Hematopoietic multipotent progenitor cell treated with erythropoietin and hydrocortisone succinate and interleukin-3 and kit ligand, for 4 days (in vitro differentiated cells): ENCODE data around the gene GP5.

Source experiments
- DNase-seq: peaks from one replicate; pipeline ENCODE4 v3.0.0-alpha.2; 2015

GP5 gene

DNA sequence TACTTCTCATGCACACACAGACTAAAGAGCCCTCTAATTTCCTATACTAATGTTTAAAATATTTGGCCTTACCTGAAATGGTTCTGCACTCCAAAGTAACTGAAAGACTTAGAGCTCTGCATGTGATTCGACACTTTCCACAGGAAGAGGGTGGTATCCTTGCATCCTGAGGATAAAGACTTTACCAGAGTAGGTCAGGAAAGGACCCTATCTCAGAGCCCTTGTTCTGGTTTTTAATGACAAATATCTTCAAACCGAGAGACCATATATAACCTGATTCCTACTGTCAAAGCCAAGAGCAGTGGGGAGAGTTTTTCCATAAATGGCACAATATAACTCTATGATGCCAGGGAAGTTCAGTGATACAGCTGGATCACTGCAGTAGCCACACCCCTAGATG is at the start of gene GP5:
TSS of gene GP5 (minus strand) at position 101 of the 400 bp plus-strand sequence. CDS start 984 bp downstream, outside the sequence.
- peak; percentile 35 for DNase-seq

GRCh38 chr3:194447657-194448056 is 48.6 kb upstream of the GP5 start:
- DNase-seq, result no peak

GRCh38 chr3:194447161-194447560 is 48.1 kb upstream of the GP5 start:
- DNase-seq, result no peak

- no peak for DNase-seq
These were observed 47.7 kb upstream of the GP5 start for GRCh38 chr3:194446754-194447153.

GRCh38 chr3:194446172-194446571 is 47.1 kb upstream of the GP5 start:
- no peak for DNase-seq

DNA sequence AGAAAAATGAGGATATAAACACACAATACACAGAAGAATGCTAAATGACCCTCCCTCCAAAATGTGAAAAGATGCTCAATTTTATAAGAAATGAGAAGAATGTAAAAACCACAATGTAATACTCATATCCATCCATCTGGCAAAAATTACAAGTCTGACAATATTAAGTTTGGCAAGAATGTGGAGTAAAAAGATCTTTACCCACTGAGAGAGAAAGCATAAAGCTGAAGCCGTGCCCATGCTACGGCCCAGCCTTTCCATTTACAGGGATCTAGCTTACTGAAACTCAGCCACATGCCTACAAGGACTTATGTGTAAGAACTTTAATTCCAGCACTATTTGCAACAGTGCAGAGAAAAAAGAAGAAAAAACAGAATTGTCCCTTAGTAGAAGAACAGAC is 44.8 kb upstream of the GP5 start:
- no peak for DNase-seq

DNA sequence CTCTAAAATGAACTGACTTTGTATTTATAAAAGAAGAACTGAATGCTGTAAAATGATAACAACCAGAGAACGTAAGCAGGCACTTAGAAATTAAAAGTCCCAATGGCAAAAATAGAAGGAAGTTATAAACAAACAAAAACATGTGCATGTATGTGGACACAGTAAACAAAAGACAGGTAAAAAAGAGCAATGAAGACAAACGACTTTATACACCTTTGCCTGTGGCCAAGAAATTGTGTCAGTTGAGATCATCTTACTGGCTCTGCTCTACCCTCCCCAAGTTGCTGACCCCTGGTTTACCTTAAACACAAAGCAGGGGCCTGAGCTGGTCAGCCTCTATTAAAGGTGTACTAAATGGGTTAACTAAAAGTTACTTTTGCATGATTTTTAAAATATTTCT is 41.7 kb upstream of the GP5 start:
- no peak for DNase-seq

- DNase-seq, result no peak
These were observed 41.0 kb upstream of the GP5 start for GRCh38 chr3:194439881-194440550.

GRCh38 chr3:194434503-194434902 is 35.4 kb upstream of the GP5 start:
- no peak for DNase-seq

DNA sequence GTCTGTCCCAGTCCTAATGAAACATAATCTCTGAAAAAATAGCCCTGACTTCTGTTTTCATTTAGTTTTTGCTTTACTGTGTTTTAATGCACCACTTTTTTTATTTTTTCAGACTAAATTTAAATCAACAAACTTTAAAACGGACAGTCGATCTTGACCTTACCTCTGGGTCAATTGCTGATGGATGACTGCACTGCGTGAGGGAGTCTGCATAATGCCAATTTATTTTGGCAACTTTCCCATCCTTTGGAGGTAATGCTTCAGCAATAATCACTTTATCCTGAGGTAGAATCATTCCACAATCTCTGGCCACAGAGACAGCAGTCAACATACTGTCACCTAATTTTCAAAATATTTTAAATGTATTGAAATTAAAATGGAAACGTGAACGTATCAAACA is 32.5 kb upstream of the GP5 start:
- DNase-seq, result no peak

DNA sequence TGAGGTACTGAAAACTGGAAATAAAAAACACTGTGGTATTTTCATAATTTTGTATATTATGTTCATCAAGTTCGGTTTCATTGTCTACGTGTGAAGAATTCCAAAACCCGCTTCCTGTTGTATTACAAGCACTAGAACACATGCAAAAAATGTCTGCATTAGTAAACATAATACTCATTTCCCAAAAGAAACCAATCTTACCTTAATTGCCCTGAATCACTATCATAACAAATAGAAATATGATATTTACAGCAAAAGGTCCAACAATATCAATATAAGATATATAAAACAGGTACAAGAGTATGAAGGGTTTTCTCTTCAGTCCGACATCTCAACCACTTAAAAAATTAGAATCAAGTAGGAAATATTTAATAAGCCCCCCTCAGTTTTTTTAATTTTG is 26.3 kb upstream of the GP5 start:
- no peak for DNase-seq

DNA sequence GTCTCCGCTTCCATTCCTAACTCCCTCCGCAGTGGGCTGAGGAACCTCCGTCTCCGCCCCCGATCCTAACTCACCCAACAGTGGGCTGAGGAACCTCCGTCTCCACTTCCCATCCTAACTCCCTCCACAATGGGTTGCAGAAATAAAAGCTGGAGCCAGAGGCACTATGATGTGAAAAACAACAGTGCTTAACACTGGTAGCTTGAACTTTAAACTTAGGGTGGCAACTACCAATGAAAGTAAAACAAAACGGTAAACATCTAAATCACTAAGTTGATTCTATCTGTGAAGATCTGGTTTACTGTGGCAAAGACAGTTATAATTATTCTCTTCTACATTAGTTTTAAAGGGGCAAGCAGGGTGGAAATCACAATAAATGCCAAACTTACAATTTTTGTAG is 25.9 kb upstream of the GP5 start:
- no peak for DNase-seq

DNA sequence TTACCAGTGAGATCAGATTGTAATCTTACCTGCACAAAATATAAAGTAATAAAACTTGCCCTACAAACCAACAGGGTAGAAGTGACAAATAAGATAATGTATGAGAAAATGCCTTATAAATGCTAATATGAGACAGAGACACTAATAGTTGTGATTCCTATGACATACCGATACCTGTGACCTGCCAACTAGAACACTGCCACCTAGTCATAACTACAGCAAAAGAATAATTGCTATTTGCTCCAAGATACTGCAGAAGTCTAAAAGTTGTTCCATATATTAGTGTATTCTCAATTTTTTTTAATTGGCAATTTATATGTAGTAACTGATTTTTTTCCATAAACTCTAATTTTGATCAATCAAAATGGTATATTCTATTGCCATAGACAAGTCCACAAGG is 25.3 kb upstream of the GP5 start:
- no peak for DNase-seq

- no peak for DNase-seq
These were observed 24.3 kb upstream of the GP5 start for GRCh38 chr3:194423317-194423716.

DNA sequence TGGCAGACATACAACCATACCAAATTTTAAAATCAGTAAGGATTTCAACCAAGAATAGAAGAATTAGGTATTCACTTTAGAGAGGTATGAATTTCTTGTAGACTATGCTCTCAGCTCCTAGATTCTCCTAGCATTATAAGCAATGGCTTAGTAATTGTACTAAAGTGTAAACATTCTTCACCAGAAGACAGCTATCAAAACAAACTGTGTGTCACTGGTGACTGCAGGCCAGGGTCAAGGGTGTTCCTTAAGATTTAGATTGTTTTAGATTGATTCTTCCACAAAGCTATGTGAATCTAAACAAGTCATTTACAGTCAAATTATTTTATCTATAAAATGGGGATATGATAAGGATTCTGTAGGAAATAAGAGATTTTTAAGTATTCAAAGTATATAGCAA is 23.1 kb upstream of the GP5 start:
- DNase-seq, result no peak

GRCh38 chr3:194418671-194419070 is 19.6 kb upstream of the GP5 start:
- no peak for DNase-seq

- no peak for DNase-seq
These were observed 8.4 kb upstream of the GP5 start for GRCh38 chr3:194407423-194407822.

GRCh38 chr3:194405766-194406165 is 6.7 kb upstream of the GP5 start:
- no peak for DNase-seq

GRCh38 chr3:194404365-194405140 is 5.5 kb upstream of the GP5 start:
- peak; percentile 84 for DNase-seq

DNA sequence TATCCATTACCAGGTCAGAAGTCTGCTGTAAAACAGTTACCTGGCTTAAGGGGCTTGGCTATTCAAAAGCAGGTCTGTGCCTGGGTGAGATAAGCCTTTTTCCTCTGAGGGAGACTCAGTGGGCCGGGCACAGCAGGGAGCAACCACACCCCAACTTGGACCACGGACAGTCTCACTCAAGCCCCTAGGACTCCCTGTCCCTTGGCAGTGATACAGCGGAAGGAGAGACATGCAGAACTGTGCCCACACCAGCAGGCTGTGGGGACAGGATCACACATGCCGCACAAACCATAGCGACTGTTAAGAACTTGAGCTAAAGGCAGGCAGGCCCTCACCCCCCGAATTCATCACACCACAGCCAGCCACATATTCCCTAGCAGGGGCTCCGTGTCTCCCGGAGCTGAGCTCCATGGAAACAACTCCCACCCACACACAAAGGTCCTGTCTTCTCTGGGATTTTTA is 2.8 kb upstream of the GP5 start:
- DNase-seq, result peak; percentile 19

- DNase-seq, result no peak
These were observed 2.3 kb upstream of the GP5 start for GRCh38 chr3:194401346-194401745.

DNA sequence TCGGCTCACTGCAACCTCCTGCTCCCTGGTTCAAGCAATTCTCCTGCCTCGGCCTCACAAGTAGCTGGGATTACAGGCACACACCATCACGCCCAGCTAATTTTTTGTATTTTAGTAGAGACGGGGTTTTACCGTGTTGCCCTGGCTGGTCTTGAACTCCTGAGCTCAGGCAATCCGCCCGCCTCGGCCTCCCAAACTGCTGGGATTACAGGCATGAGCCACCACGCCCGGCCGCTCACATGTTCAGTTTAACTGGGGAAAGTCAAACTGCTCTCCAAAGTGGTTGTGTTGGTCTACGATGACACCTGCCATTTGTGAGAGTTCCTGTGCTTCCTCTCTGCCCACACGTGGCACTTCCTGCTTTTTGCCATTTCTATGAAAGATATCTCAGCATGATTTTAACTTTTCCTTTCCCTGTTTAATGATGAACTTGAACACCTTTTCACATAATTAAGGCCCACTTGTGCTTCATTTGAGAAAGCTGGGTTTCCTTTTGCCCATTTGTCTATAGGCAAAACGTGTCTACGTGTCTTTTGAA is 877 bp upstream of the GP5 start:
- peak; percentile 20 for DNase-seq

DNA sequence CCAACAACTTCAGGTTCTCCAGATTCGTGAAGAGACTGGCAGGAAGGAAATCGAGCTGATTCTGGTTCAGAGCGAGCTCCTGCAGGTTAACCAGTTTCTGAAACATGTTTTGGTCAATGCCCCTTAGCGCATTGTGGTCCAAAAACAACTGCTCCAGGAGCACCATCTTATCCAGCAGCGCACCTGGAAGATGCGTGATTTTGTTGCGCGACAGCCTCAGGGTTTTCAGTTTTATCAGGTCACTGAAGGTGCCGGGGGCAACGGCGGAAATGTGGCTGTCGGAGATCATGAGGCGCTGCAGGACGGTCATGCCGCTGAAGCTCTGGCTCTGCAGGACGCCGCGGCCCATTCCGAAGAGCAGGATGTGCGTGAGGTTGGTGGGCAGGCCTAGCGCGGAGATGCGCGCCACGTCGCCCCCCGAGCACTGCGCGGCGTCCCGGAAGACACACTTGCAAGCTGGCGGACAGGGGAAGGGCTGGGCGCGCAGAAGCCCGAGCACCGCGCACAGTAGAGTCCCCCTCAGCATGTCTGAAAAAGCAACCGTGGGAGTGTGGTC is 1.2 kb downstream of the GP5 start:
- DNase-seq, result peak; percentile 66
